Right lobe of liver (tissue), 6 donors: ENCODE results near the gene PIGC. TPM values are rescaled to one million over a fixed set of nuclear protein-coding genes. Genes with fewer than 3 reads are reported as not detected.
A peak's percentile ranks its signal among the peaks of the same experiment; 100 is the strongest.

Experiments used
- ATAC-seq, 4 donors: fragments of 200-7000 bp; cut with Tn5 transposase; one replicate each; pipeline ENCODE4 v1.9.1; 2020; ENCODE audit warnings: mild to moderate bottlenecking in 4 of 4, moderate library complexity in 4 of 4
- DNase-seq, 3 donors: peaks; one replicate each; pipeline ENCODE4 v3.0.0-alpha.2; 2020
- H3K27ac ChIP-seq, 3 donors: fragments of 200-600 bp; one replicate each; pipeline ENCODE4 v1.8.0; 2022
- H3K27me3 ChIP-seq, 2 donors: fragments of 200-600 bp; one replicate each; pipeline ENCODE4 v1.8.0; 2022
- H3K36me3 ChIP-seq, 4 donors: fragments of 200-600 bp; sonication (generic) in 1 of 4; one replicate each; pipeline versions ENCODE4 v1.5.1 to v1.8.0; 2017 to 2022; ENCODE audit warnings: control low read depth in 1 of 4
- H3K4me1 ChIP-seq, 4 donors: fragments of 200-600 bp; sonication (generic) in 1 of 4; one replicate each; pipeline versions ENCODE4 v1.5.1 to v1.8.0; 2017 to 2022; ENCODE audit warnings: control low read depth in 1 of 4
- H3K4me3 ChIP-seq, 3 donors: fragments of 200-600 bp; one replicate each; pipeline ENCODE4 v1.8.0; 2022
- H3K9me3 ChIP-seq, 4 donors: fragments of 200-600 bp; sonication (generic) in 1 of 4; one replicate each; pipeline versions ENCODE4 v1.5.1 to v1.8.0; 2017 to 2022; ENCODE audit warnings: control low read depth in 1 of 4
- POLR2A ChIP-seq: fragments of 450-650 bp; IDR thresholded peaks from one replicate; pipeline ENCODE4 v1.6.1; 2017; ENCODE audit warnings: antibody characterized with exemption, mild to moderate bottlenecking
- WGBS: methylation state at CpG from one replicate; pipeline ENCODE4 v1.1.6; 2018; ENCODE audit warnings: low coverage, low lambda C conversion rate; ENCODE audit not compliant: insufficient coverage; ENCODE audit errors: missing lambda C conversion rate; 5-methylcytosine and 5-hydroxymethylcytosine counted together
- intact Hi-C, 2 donors: fragments of 100-400 bp; cut with DNase I; formaldehyde crosslinking; loops; one replicate each; pipeline versions ENCODE4 v1.11.2 to v1.14.1; 2022
- total RNA-seq, 6 experiments: library from RNA; depleted of rRNA in 2 of 6; stranded (reverse); fragments of >200 nt in 2 of 6; fragmentation: NEBNext Ultra II Directional in 3 of 6; extraction: Animal tissue kit (Norgen Biotek cat#: 25700) in 3 of 6; gene quantifications; one replicate each; pipeline versions ENCODE4 v1.1.0 to v1.2.4, GENCODE V29; 2016 to 2023
- TF ChIP-seq, protein P1 (sequence below), 4 donors: fragments of 200-600 bp in 3 of 4; fragments of 450-650 bp in 1 of 4; IDR thresholded peaks; one replicate each; pipeline versions ENCODE4 v1.5.1 to v1.8.0; 2016 to 2022; ENCODE audit warnings: antibody characterized with exemption in 4 of 4, mild to moderate bottlenecking in 2 of 4
- donor health status: DM: no; HTN: yes; CAD: no.
- donor health status: DM: no; HTN: no; CAD: no.
- donor health status: DM: no; HTN: no; CAD: no.
- donor health status: DM: no; HTN: yes; CAD: no.
- donor health status: DM: no; HTN: yes; CAD: no.

The PIGC gene
- total RNA-seq, 6 experiments from 2014 or later: 6.7 to 12.0 (median 8.7) TPM

DNA sequence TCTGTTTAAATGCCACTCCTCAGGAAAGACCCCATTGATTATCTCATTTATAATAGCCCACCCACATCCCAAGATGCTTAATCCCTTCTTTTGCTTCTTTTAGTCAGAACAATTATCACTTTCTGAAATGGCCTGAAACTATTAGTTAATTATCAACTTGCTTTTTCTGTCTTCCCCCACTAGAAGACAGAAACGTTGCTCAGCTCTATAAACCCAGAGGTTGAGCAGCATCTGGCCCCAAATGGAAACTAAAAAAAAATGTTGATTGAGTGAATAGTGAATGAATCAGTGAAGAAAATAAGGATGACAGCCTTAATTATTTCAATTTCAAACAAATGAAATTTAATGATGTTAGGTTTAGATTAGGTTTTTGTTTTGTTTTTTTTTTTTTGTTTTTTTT, 38.2 kb upstream of the PIGC start:
- no peaks in the 10 kb centered on the region for H3K9me3 ChIP-seq
- no peak for DNase-seq
- intact Hi-C loops: no loop called here
- no peaks in the 10 kb centered on the region for H3K36me3 ChIP-seq
- H3K4me3 ChIP-seq: no peak overlapping the region
- no peaks in the 10 kb centered on the region for H3K4me1 ChIP-seq
- 0% methylated on average over 1 of the region's 1 CpG for WGBS
- no peaks in the 10 kb centered on the region for H3K27me3 ChIP-seq
- peak in 1 of 4 donors; percentile 14 for ATAC-seq
- H3K27ac ChIP-seq: no peak overlapping the region
- TF ChIP-seq, protein P1, sequence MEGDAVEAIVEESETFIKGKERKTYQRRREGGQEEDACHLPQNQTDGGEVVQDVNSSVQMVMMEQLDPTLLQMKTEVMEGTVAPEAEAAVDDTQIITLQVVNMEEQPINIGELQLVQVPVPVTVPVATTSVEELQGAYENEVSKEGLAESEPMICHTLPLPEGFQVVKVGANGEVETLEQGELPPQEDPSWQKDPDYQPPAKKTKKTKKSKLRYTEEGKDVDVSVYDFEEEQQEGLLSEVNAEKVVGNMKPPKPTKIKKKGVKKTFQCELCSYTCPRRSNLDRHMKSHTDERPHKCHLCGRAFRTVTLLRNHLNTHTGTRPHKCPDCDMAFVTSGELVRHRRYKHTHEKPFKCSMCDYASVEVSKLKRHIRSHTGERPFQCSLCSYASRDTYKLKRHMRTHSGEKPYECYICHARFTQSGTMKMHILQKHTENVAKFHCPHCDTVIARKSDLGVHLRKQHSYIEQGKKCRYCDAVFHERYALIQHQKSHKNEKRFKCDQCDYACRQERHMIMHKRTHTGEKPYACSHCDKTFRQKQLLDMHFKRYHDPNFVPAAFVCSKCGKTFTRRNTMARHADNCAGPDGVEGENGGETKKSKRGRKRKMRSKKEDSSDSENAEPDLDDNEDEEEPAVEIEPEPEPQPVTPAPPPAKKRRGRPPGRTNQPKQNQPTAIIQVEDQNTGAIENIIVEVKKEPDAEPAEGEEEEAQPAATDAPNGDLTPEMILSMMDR (IDR thresholded peaks at IDR 0.05): no peak
- no peak for TF ChIP-seq POLR2A

DNA sequence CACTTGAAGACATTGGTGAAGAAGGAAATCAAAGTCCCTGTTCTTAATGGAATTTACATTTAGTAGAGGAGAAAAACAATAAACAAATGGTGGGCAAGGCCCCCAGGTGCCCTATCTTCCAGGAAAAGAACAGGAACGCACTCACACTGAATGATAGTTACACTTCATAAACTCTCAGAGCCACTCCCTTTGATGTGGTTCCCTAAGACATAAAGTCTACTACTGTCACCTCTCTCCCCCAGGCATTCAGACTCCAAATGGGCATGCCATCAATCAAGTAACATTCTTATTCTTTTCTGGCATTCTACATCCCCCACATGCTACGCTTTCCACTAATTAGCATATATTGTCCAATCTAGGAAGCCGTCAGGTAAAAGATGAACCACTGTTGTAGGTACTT, 36.6 kb upstream of the PIGC start:
- intact Hi-C loops: no loop called here
- H3K4me1 ChIP-seq: no peaks in the 10 kb centered on the region
- H3K4me3 ChIP-seq: no peak overlapping the region
- ATAC-seq (no peak), DNase-seq (no peak)
- TF ChIP-seq, protein P1 (IDR thresholded peaks at IDR 0.05): no peak
- TF ChIP-seq POLR2A: no peak
- H3K27me3 ChIP-seq: no peaks in the 10 kb centered on the region
- no peaks in the 10 kb centered on the region for H3K9me3 ChIP-seq
- no peak overlapping the region for H3K27ac ChIP-seq
- WGBS: 81% methylated on average over 3 of the region's 3 CpGs
- H3K36me3 ChIP-seq: no peaks in the 10 kb centered on the region

DNA sequence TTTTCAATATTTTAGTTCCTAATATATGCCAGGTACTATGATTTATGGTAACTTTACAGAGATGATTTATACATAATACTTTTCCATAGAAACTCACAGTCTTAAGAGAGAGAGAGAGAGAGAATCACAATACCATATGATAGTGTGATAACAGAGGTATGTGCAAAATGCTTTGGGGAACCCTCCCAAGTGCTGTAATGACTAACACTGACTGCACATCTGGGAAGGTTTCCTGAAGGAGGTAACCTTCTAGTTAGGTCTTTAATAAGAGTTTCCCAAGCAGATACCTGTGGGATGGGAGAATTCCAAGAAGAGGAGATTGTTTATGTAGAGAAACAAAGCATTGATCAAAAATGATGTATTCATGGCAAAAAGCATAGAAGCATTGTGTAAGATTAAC, 34.6 kb upstream of the PIGC start:
- ATAC-seq (no peak), DNase-seq (no peak)
- Histone ChIP-seq H3K27ac (no peak overlapping the region), H3K36me3 (no peaks in the 10 kb centered on the region), H3K9me3 (no peaks in the 10 kb centered on the region), H3K4me1 (peaks cover 0 to 7% (median 0%) of the 10 kb centered on the region in 4 donors), H3K4me3 (no peak overlapping the region), H3K27me3 (no peaks in the 10 kb centered on the region)
- TF ChIP-seq, protein P1 (IDR thresholded peaks at IDR 0.05): no peak
- no peak for TF ChIP-seq POLR2A
- intact Hi-C loops: no loop called here

DNA sequence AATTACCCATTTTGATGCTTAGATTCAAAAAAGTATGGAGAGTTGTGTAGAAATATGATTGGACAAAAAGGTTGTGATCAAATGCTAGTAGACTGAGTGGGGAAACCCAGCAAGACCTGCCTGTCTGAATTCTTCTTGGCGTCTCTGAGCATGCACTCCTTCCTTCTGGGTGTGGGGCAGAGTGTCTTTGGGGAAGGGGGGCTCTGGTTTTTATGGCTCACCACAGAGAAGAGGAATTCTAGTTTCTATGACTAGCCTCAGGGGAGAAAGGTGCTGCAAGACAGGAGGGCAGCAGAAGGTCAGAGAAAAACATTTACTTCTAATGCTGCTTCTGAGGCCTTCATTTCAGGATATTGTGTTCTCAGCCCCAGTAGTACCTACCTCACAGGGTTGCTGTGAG, 33.9 kb upstream of the PIGC start:
- no peak overlapping the region for H3K4me3 ChIP-seq
- peaks cover 0 to 9% (median 0%) of the 10 kb centered on the region in 4 donors for H3K4me1 ChIP-seq
- H3K9me3 ChIP-seq: no peaks in the 10 kb centered on the region
- intact Hi-C loops: no loop called here
- H3K27ac ChIP-seq: no peak overlapping the region
- TF ChIP-seq, protein P1 (IDR thresholded peaks at IDR 0.05): no peak
- TF ChIP-seq POLR2A: no peak
- no peak for DNase-seq
- ATAC-seq: no peak
- no peaks in the 10 kb centered on the region for H3K27me3 ChIP-seq
- WGBS: 67% methylated on average over 1 of the region's 1 CpG
- H3K36me3 ChIP-seq: no peaks in the 10 kb centered on the region

DNA sequence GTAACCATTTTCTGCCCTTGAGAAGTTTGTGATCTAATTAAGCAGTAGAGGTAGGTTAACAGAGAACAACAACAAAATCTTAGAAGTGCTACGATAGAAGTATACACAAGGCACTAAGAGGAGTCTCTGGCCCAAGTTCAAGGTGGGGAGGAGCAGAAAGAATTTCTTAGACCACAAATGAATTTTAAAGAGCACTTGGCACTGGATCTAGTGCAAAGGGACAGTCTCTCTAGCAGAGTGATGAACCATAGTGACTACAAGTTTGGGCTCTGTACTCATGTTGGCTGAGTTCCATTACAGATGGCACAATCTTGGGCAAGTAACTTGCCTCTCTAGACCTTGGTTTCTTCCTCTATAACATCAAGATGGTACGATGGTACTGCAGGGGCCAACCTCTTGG, 33.3 kb upstream of the PIGC start:
- DNase-seq: no peak

More for the DNA sequence above, 33.3 kb upstream of the PIGC start:
- H3K27ac ChIP-seq: no peak overlapping the region
- peaks cover 0 to 9% (median 0%) of the 10 kb centered on the region in 4 donors for H3K4me1 ChIP-seq
- WGBS: 71% methylated on average over 2 of the region's 2 CpGs
- no peak overlapping the region for H3K4me3 ChIP-seq
- ATAC-seq: no peak
- no peaks in the 10 kb centered on the region for H3K36me3 ChIP-seq
- no peaks in the 10 kb centered on the region for H3K9me3 ChIP-seq
- intact Hi-C loops: no loop called here
- H3K27me3 ChIP-seq: no peaks in the 10 kb centered on the region
- TF ChIP-seq POLR2A: no peak
- TF ChIP-seq, protein P1 (IDR thresholded peaks at IDR 0.05): no peak
